Upper lobe of right lung (tissue), 1 donor: Measurements from ENCODE around the gene WDR5. TPM values are rescaled to one million over a fixed set of nuclear protein-coding genes. Genes with fewer than 3 reads are reported as not detected.

ENCODE experiments used
- ATAC-seq: fragments of 200-7000 bp; cut with Tn5 transposase; one replicate; pipeline ENCODE4 v1.9.1; 2020; ENCODE audit warnings: mild to moderate bottlenecking, moderate library complexity
- DNase-seq: peaks from one replicate; pipeline ENCODE4 v3.0.0-alpha.2; 2020
- H3K27ac ChIP-seq: fragments of 200-600 bp; one replicate; pipeline ENCODE4 v1.8.0; 2022
- H3K27me3 ChIP-seq: fragments of 200-600 bp; one replicate; pipeline ENCODE4 v1.8.0; 2022; ENCODE audit warnings: mild to moderate bottlenecking
- H3K36me3 ChIP-seq: fragments of 200-600 bp; one replicate; pipeline ENCODE4 v1.8.0; 2022
- H3K4me1 ChIP-seq: fragments of 200-600 bp; one replicate; pipeline ENCODE4 v1.8.0; 2022
- H3K4me3 ChIP-seq: fragments of 200-600 bp; one replicate; pipeline ENCODE4 v1.8.0; 2022; ENCODE audit warnings: mild to moderate bottlenecking
- H3K9me3 ChIP-seq: fragments of 200-600 bp; one replicate; pipeline ENCODE4 v1.8.0; 2022
- CTCF ChIP-seq: fragments of 200-600 bp; IDR thresholded peaks from one replicate; pipeline ENCODE4 v1.8.0; 2022; ENCODE audit warnings: antibody characterized with exemption
- intact Hi-C: fragments of 100-400 bp; cut with DNase I; formaldehyde crosslinking; loops from one replicate; pipeline ENCODE4 v1.11.0; 2022
- total RNA-seq: library from RNA; stranded (reverse); fragmentation: NEBNext Ultra II Directional; extraction: Animal tissue kit (Norgen Biotek cat#: 25700); gene quantifications from one replicate; pipeline ENCODE4 v1.2.1, GENCODE V29; 2021
- donor health status: DM: no; HTN: yes; CAD: no; lungs with severe emphysema.

WDR5 gene
- total RNA-seq, 1 donor from 2014 or later, result 26.6 TPM

GRCh38 chr9:134192311-134192950, 56.5 kb downstream of the WDR5 start:
- Histone ChIP-seq H3K9me3 (no peaks in the 10 kb centered on the region), H3K27ac (no peak overlapping the region), H3K27me3 (no peaks in the 10 kb centered on the region), H3K4me3 (no peak overlapping the region), H3K4me1 (no peaks in the 10 kb centered on the region), H3K36me3 (no peaks in the 10 kb centered on the region)
- intact Hi-C loops, result no loop called here
- ATAC-seq (peak; percentile 2), DNase-seq (peak; percentile 55)
- no peak for TF ChIP-seq CTCF

GRCh38 chr9:134192951-134193731, 57.3 kb downstream of the WDR5 start:
- intact Hi-C loops, result no loop called here
- DNase-seq, result peak; percentile 74
- Histone ChIP-seq H3K4me1 (no peaks in the 10 kb centered on the region), H3K9me3 (no peaks in the 10 kb centered on the region), H3K4me3 (no peak overlapping the region), H3K36me3 (no peaks in the 10 kb centered on the region), H3K27me3 (no peaks in the 10 kb centered on the region), H3K27ac (no peak overlapping the region)
- ATAC-seq, result peak; percentile 74
- no peak for TF ChIP-seq CTCF

- Histone ChIP-seq H3K4me3 (no peak overlapping the region), H3K27me3 (no peaks in the 10 kb centered on the region), H3K4me1 (no peaks in the 10 kb centered on the region), H3K36me3 (no peaks in the 10 kb centered on the region), H3K9me3 (no peaks in the 10 kb centered on the region), H3K27ac (no peak overlapping the region)
- TF ChIP-seq CTCF, result no peak
- DNase-seq (peak; percentile 37), ATAC-seq (no peak)
- intact Hi-C loops, result no loop called here
These were observed 58.1 kb downstream of the WDR5 start for GRCh38 chr9:134193912-134194535.

GRCh38 chr9:134195558-134195957, 59.7 kb downstream of the WDR5 start:
- DNase-seq, result no peak
- Histone ChIP-seq H3K9me3 (no peaks in the 10 kb centered on the region), H3K36me3 (no peaks in the 10 kb centered on the region), H3K27ac (no peak overlapping the region), H3K27me3 (no peaks in the 10 kb centered on the region), H3K4me1 (no peaks in the 10 kb centered on the region), H3K4me3 (no peak overlapping the region)
- ATAC-seq, result peak; percentile 23
- intact Hi-C loops, result no loop called here
- TF ChIP-seq CTCF, result no peak

- Histone ChIP-seq H3K27ac (no peak overlapping the region), H3K27me3 (no peaks in the 10 kb centered on the region), H3K4me1 (no peaks in the 10 kb centered on the region), H3K36me3 (no peaks in the 10 kb centered on the region), H3K9me3 (no peaks in the 10 kb centered on the region), H3K4me3 (no peak overlapping the region)
- intact Hi-C loops, result no loop called here
- no peak for TF ChIP-seq CTCF
- DNase-seq (peak; percentile 17), ATAC-seq (no peak)
These were observed 61.0 kb downstream of the WDR5 start for GRCh38 chr9:134196911-134197310.
